HEK293T (cell line): ENCODE measurements around the gene EVC2.
"Not testable (repeated sequence)": the region's sequence is repeated elsewhere in the genome, so short reads cannot be mapped to it uniquely, and the experiment has no call there.

Source experiments
- CTCF ChIA-PET: fragments of 350-600 bp; formaldehyde crosslinking; extraction: SDS; loops from one replicate; lab custom pipeline; 2021; ENCODE audit warnings: antibody characterized with exemption, inconsistent platforms; lab: Yijun Ruan, JAX
- POLR2A ChIA-PET: fragments of 350-600 bp; formaldehyde crosslinking; extraction: SDS; loops from one replicate; lab custom pipeline; 2020; ENCODE audit warnings: antibody characterized with exemption, inconsistent platforms; lab: Yijun Ruan, JAX
- DNase-seq: peaks from one replicate; pipeline ENCODE4 v3.0.0; 2012; ENCODE audit warnings: mixed read lengths; ENCODE audit errors: extremely low spot score
- ARNT ChIP-seq: fragments of 450-650 bp; IDR thresholded peaks from 2 replicates; pipeline ENCODE4 v1.6.1; 2017; ENCODE audit warnings: mild to moderate bottlenecking
- BHLHE40 ChIP-seq: fragments of 450-650 bp; IDR thresholded peaks from 2 replicates; pipeline ENCODE4 v1.6.1; 2016; ENCODE audit warnings: mild to moderate bottlenecking, moderate library complexity, borderline replicate concordance
- CTBP1 ChIP-seq: fragments of 450-650 bp; IDR thresholded peaks from 2 replicates; pipeline ENCODE4 v1.6.1; 2016; ENCODE audit warnings: borderline replicate concordance
- ELF4 ChIP-seq: fragments of 450-650 bp; IDR thresholded peaks from 2 replicates; pipeline ENCODE4 v1.6.1; 2017; ENCODE audit warnings: antibody characterized with exemption
- FOXA1 ChIP-seq: fragments of 450-650 bp; IDR thresholded peaks from 2 replicates; pipeline ENCODE4 v1.6.1; 2016; ENCODE audit warnings: mild to moderate bottlenecking
- FOXK2 ChIP-seq: fragments of 450-650 bp; IDR thresholded peaks from 2 replicates; pipeline ENCODE4 v1.6.1; 2016; ENCODE audit warnings: mild to moderate bottlenecking
- FOXM1 ChIP-seq: fragments of 450-650 bp; IDR thresholded peaks from 2 replicates; pipeline ENCODE4 v1.6.1; 2017; ENCODE audit warnings: mild to moderate bottlenecking, borderline replicate concordance
- HDGF ChIP-seq: fragments of 450-650 bp; IDR thresholded peaks from 2 replicates; pipeline ENCODE4 v1.6.1; 2017; ENCODE audit warnings: antibody characterized with exemption, borderline replicate concordance
- L3MBTL2 ChIP-seq: fragments of 450-650 bp; conservative IDR thresholded peaks from 2 replicates; pipeline ENCODE4 v1.6.1; 2016; ENCODE audit warnings: mild to moderate bottlenecking
- LEF1 ChIP-seq: fragments of 450-650 bp; IDR thresholded peaks from 2 replicates; pipeline ENCODE4 v1.6.1; 2017; ENCODE audit warnings: mild to moderate bottlenecking, borderline replicate concordance
- NFRKB ChIP-seq: fragments of 450-650 bp; IDR thresholded peaks from 2 replicates; pipeline ENCODE4 v1.6.1; 2016; ENCODE audit warnings: mild to moderate bottlenecking, moderate library complexity
- PKNOX1 ChIP-seq: fragments of 450-650 bp; IDR thresholded peaks from 2 replicates; pipeline ENCODE4 v1.6.1; 2016
- SP1 ChIP-seq: fragments of 450-650 bp; IDR thresholded peaks from 2 replicates; pipeline ENCODE4 v1.6.1; 2017
- SUZ12 ChIP-seq: fragments of 450-650 bp; IDR thresholded peaks from 2 replicates; pipeline ENCODE4 v1.6.1; 2016; ENCODE audit warnings: mild to moderate bottlenecking
- TARDBP ChIP-seq: fragments of 450-650 bp; IDR thresholded peaks from 2 replicates; pipeline ENCODE4 v1.6.1; 2016
- ZNF384 ChIP-seq: fragments of 450-650 bp; IDR thresholded peaks from 2 replicates; pipeline ENCODE4 v1.6.1; 2016

The EVC2 gene

GRCh38 chr4:5734853-5735252 lies 26.5 kb upstream of the EVC2 start:
- no peak for DNase-seq
- ChIA-PET POLR2A (no interaction called here), CTCF (interaction anchor here (0.6 kb wide), 1 partner anchor 230 kb away, joined by 3 read pairs; no protein-coding TSS in a partner anchor)
- no peak for TF ChIP-seq PKNOX1

- CTCF ChIA-PET = no interaction called here
- TF ChIP-seq L3MBTL2 (no peak), SP1 (no peak), CTBP1 (no peak)
- POLR2A ChIA-PET = no interaction called here
- DNase-seq = no peak
Observed at GRCh38 chr4:5732158-5732557, 23.8 kb upstream of the EVC2 start.

GRCh38 chr4:5730993-5731990 lies 22.9 kb upstream of the EVC2 start:
- no peak for TF ChIP-seq PKNOX1
- TF ChIP-seq HDGF = no peak
- TF ChIP-seq ELF4 = no peak
- TF ChIP-seq CTBP1 = no peak
- TF ChIP-seq ZNF384 = no peak
- ChIA-PET POLR2A (no interaction called here), CTCF (no interaction called here)
- DNase-seq = no peak

- ChIA-PET CTCF (no interaction called here), POLR2A (no interaction called here)
- TF ChIP-seq CTBP1 = no peak
- no peak for TF ChIP-seq TARDBP
- no peak for DNase-seq
Observed at GRCh38 chr4:5730436-5730835, 22.1 kb upstream of the EVC2 start.

GRCh38 chr4:5728412-5728811 lies 20.1 kb upstream of the EVC2 start:
- DNase-seq, POLR2A ChIA-PET: not testable (repeated sequence)

GRCh38 chr4:5724377-5724776 lies 16.0 kb upstream of the EVC2 start:
- ChIA-PET CTCF (no interaction called here), POLR2A (no interaction called here)
- no peak for DNase-seq
- TF ChIP-seq FOXM1 = no peak
- TF ChIP-seq ELF4 = no peak
- TF ChIP-seq LEF1 = no peak
- TF ChIP-seq ZNF384 = no peak
- no peak for TF ChIP-seq HDGF
- no peak for TF ChIP-seq BHLHE40

More at GRCh38 chr4:5728412-5728811, 20.1 kb upstream of the EVC2 start:
- CTCF ChIA-PET = not testable (repeated sequence)

- POLR2A ChIA-PET = no interaction called here
- TF ChIP-seq SP1 (no peak), NFRKB (no peak), L3MBTL2 (no peak), BHLHE40 (no peak), HDGF (no peak), ZNF384 (no peak), SUZ12 (no peak), FOXA1 (no peak), TARDBP (no peak), FOXM1 (no peak), FOXK2 (no peak), CTBP1 (no peak), PKNOX1 (no peak), LEF1 (no peak), ELF4 (no peak), ARNT (no peak)
- DNase-seq = no peak
- CTCF ChIA-PET = no interaction called here
Observed at GRCh38 chr4:5722328-5722727, 14.0 kb upstream of the EVC2 start.

GRCh38 chr4:5721923-5722322 lies 13.6 kb upstream of the EVC2 start:
- TF ChIP-seq HDGF = no peak
- no peak for TF ChIP-seq ELF4
- no peak for TF ChIP-seq SP1
- TF ChIP-seq TARDBP = no peak
- TF ChIP-seq PKNOX1 = no peak
- TF ChIP-seq L3MBTL2 = no peak
- TF ChIP-seq ARNT = no peak
- no peak for TF ChIP-seq FOXA1
- TF ChIP-seq ZNF384 = no peak
- TF ChIP-seq FOXK2 = no peak
- no peak for TF ChIP-seq BHLHE40
- TF ChIP-seq NFRKB = no peak
- TF ChIP-seq LEF1 = no peak
- no peak for TF ChIP-seq FOXM1
- DNase-seq = no peak
- ChIA-PET CTCF (no interaction called here), POLR2A (no interaction called here)
